Measurements from ENCODE around the gene SV2C.

GRCh38 chr5:76085243-76085579 lies 2.0 kb downstream of the SV2C start:
- no peak for TF ChIP-seq CTCF (optimal IDR thresholded peaks at IDR 0.05 in 1 of 3, IDR thresholded peaks at IDR 0.05 in 1 of 3, conservative IDR thresholded peaks at IDR 0.05 in 1 of 3; ENCODE audit: extremely low read depth in 1 of 3, insufficient read depth in 2 of 3, low read length in 3 of 3)
- no peak for TF ChIP-seq EZH2 (IDR thresholded peaks at IDR 0.05; ENCODE audit: low read length)

Data from keratinocyte (primary cell).